ENCODE results near the gene NOXA1.

DNA sequence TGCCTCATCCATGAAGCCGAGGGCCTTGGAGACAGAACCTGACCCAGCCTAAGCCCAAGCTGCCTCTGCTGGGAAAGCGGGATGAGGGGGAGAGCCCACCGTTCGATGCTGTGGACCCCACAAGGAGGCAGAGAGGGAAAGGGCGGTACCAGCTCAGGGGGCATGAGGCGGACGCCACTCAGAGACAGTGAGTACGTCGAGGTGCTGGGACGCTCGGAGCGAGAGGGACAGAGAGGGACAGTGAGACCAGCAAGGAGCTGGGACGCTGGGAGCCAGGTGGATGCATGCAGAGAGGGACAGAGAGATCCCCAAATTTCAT lies 33.8 kb upstream of the NOXA1 start:
- TF ChIP-seq EZH2 (IDR thresholded peaks at IDR 0.05; ENCODE audit: low read length, missing control alignments): no peak
- TF ChIP-seq, protein P1, sequence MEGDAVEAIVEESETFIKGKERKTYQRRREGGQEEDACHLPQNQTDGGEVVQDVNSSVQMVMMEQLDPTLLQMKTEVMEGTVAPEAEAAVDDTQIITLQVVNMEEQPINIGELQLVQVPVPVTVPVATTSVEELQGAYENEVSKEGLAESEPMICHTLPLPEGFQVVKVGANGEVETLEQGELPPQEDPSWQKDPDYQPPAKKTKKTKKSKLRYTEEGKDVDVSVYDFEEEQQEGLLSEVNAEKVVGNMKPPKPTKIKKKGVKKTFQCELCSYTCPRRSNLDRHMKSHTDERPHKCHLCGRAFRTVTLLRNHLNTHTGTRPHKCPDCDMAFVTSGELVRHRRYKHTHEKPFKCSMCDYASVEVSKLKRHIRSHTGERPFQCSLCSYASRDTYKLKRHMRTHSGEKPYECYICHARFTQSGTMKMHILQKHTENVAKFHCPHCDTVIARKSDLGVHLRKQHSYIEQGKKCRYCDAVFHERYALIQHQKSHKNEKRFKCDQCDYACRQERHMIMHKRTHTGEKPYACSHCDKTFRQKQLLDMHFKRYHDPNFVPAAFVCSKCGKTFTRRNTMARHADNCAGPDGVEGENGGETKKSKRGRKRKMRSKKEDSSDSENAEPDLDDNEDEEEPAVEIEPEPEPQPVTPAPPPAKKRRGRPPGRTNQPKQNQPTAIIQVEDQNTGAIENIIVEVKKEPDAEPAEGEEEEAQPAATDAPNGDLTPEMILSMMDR (conservative IDR thresholded peaks at IDR 0.05 in 1 of 2, IDR thresholded peaks at IDR 0.05 in 1 of 2; ENCODE audit: low read depth in 1 of 2, low read length in 2 of 2): no peak

All from fibroblast of lung (primary cell).